NCI-H748 (cell line): ENCODE data around the gene ZNF831.

ENCODE experiments used
- DNase-seq: peaks from one replicate; lab custom pipeline; 2025; ENCODE audit not compliant: unreplicated experiment; lab: John Stamatoyannopoulos, UW

The ZNF831 gene

DNA sequence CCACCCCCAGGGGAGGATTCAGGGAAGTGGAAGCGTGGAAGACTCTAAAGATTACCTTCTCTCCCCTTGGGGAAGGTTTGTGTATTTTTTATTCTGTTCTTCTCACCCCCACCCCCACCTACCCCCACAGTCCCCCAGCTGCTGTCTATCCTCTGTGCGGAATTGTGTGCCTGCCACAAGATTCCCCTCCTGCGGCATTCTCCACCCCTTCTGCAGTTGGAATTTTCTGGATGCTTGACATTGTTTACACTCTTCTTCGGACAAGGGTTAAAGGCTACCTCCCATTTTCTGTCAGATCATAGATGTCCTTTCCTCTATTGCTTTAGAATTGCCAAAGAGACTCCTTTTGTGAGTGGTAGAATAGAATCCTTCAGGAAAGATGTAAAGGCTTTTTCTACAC is 76.4 kb downstream of the ZNF831 start:
- DNase-seq = no peak

DNA sequence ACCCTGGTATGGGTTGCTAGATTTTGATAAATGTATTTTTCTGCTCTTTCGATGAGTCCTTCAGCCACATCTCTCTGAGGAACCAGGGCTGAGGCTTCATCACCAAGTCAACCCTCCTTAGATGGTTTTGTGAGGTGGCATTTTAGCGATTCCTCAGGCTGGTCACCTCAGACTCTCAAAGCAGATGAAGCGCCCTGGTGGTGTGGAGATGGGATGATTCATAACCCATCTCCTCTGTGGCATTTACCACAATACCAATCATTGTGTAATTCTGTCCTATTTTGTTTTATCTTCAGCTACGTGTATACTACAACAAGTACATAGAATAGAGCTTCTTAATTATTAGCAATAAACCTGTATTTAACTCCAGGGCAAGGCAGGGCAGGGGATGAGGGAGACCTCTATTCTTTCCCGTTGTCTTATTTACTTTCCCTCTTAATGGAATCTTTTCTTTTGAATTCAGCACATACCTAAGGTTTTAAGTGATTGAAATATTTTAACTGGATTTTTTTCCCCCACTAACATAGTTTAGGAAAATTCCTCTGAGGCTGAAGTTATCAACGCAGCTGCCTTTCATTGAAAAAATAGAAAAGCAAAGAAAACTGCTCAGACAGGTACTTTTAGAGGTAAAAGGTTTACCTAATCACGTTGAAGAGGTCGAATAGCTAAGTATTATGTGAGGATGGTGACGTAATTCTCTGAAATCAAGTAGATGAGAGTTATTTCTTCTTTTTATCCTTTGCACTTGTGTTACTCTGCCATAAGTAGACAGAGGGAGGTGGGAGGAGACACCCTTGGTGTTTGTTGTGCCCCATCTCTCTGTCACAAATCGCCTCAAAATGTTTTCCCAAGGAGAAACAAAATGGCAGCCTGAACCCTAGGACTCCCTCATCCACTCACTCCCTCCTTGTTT is 79.3 kb downstream of the ZNF831 start:
- no peak for DNase-seq

DNA sequence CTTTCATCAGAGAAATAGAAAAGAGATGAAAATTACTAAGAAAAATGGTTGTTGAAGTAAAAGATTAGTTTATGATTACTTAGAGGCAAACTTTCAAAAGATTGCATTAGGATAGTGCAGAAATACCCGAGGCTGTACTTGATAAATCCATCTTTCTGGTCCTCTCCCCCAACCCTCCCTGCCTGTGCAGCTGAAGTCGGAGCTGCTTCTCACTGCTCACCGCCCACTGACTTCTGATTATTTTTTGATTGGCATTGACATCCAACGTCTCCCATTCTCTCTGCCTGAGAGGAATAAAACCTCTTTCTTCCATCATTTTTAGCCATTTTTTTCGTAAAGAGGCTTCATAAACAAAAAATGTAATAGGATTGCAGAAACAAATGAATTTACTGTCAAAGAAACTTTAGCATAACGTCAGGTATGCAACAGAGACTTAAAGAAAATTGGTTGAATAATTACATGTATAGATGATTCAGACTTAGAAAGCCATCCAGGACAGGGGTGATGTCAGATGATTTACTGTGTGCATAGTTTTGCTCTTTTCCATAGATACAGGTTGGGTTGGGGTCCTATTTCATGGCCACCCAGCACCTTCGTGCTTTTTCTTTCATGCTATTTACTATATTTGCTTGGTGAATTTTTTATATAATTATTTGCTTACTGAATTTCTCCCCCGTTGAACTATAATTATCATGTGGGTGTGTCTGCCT is 83.2 kb downstream of the ZNF831 start:
- DNase-seq = peak; percentile 30

DNA sequence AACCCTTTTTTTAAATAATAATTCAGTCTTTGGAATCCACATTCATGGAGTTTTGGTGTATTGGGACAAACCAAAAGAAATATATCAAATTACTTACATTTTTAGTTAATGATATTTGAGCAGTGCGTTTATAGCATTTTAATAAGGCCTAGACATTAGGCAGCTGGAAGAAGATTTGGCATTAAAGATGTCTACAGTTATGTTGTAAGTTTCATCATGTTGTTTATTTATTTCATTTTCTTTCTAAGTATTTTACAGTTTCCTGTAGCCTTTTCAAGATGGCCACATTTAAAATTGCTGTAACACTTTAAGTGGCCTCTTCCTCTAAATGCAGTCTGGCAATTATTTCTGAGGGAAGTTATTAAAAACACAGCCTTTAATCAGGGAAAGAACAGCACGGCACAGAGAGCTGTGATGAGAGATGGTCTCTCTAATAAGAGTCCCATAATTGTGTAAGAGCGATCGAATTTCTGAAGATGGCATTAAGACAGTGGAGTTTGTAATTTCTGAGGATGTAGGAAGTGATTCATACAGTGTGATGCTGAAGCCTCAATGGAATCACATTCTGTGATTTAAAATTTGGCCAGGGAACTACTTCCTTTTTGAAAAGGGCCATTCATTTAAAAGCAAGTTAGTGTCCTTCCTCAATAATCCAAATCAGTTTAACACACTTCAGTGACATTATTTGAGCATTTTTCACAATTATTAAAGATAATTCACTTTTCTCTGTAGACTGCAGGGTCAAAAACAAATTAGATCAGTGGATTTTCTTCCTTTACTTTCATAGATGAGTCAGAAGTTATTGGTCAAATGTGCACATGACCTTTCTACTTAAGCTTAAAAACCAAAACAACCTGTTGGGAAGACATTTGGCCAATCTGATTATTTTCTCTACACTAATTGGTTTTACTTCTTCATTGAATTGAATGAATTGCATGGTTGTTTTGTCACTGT is 84.4 kb downstream of the ZNF831 start:
- DNase-seq = peak; percentile 14

DNA sequence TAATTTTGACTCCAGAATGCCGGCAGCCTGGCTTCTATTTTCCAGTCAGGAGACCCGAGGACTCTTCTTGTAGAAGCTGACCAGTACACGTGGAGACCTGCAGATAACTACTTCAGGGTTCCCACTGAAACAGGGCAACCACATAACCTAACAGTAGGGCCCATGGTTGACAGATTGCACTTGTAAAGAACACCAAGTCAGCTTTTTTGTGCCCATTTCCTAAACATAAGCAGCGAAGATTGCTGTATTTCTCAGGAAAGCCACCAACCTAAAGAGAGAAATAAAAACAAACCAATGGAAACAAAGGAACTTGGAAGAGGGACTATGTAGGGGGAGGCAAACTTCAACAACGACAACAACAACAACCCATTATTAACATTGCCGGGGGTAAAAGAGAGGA is 86.7 kb downstream of the ZNF831 start:
- no peak for DNase-seq

DNA sequence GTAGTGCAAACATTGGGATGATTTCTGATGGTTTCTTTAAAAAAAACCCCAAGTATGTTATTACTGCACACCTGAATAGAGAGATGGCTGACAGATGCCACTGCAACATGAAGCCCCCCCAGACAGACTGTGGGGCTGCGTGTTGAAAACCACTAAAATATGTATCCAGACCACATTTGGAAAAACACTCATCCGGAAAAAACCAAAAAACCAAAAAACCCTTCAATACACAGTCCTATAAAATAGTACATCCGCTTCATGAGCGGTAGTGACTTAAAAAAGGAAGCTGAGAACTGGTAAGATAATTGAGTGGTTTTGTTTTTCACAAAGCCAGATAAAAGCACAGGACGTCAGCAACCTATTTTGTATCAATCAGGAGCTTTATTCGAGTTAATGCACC is 89.7 kb downstream of the ZNF831 start:
- no peak for DNase-seq

DNA sequence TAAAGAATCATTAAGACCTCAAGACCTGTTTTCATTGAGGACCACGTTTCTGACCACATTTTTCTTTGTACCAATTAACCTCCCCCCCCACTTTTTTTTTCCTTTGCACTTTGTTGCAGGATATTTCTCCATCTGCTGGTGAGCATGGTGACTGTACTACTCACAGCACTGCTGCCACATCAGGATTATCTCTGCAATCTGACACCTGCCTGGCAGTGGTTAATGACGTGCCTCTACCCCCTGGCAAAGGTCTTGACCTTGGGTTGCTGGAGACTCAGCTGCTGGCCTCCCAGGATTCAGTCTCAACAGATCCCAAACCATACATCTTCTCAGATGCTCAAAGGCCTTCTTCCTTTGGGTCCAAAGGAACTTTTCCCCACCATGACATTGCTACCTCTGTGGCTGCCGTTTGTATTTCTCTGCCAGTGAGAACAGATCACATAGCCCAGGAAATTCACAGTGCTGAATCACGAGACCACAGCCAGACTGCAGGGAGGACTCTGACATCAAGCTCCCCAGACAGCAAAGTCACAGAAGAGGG is 90.2 kb downstream of the ZNF831 start:
- peak; percentile 33 for DNase-seq

DNA sequence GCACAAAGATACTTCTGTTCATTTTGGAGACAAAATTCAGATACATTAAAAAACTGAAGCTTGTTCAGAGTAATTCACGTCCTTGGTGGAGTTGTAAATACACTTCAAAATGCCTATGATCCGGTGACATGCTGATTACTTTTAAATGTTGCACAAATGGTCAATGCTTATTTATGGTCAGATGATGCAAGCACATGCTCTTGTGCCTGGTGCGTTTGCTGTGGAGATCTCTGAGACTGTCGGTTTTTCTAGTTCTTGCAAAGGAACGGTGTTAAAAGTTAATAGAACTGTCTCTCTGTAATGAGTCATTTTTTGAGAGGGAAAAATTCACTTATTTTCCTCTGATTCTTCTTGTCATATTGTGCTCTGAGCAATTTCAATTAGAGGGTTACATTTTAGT is 91.6 kb downstream of the ZNF831 start:
- DNase-seq = no peak

DNA sequence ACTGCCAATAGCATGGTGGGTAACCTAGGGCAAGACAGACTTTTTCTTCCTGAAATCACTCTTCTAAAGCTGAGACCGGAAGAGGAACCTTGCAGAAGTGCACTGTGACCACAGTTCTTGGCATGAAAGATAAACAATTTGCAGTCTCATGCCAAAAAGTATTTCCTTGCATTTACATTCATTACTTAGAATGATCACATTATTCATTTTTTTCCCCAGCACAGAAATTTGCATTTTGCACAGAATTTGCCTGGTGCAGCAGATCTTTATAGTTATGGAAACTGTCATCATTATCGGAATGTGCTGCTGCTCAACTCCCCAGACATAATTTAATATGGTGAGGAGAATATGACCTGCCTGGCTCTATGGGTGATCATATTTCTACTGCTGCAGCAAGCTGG is 94.6 kb downstream of the ZNF831 start:
- no peak for DNase-seq

DNA sequence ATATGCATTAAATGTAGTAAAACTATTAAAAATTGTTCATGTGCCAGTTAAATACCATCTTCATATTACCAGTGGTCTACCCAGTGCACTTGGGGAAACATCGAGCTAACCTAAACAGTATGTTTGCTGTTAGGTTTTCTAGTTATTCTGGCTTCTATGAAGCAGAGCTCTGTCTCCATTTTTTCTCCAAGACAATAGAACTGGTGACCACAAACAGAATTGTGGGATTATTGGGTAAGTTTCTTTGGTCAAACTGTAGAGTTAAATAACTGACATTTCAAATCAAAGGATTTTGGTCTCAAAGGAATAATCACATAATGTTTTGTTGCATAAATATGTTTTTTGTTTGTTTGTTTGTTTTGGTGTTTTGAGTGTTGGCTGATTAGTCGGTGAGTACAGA is 96.3 kb downstream of the ZNF831 start:
- no peak for DNase-seq

DNA sequence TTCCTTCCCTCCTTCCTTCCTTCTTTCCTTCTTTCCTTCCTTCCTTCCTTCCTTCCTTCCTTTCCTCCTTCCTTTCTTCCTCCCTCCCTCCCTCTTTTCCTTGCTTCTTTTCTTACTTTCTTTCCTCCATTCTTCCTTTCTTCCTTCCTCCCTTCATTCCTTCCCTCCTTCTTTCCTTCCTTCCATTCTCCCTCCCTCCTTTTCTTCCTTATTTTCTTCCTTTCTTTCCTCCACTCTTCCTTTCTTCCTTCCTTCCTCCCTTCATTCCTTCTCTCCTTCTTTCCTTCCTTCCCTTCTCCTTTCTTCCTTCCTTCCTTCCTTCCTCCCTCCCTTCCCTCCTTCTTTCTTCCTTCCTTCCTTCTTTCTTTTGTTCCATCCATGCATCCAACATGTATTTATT is 101.7 kb downstream of the ZNF831 start:
- no peak for DNase-seq

DNA sequence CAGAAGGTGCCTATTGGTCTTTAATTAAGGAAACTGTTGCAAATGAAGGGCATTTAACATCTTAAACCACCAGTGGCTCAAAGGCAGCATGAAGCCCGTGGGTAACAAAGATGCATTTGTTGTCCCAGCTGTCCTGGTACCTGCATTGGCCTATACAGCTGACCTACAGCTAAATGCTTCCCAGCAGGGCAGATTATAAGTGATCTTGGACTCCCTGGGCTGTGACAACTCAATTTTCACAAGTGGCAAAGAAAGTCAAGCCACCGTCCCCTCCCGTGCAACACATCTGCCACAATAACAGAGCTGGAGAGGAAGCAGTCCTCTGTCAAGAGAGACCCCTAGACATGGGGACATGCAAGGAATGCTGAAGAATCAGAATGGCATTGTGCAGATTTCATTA is 105.2 kb downstream of the ZNF831 start:
- peak; percentile 38 for DNase-seq

DNA sequence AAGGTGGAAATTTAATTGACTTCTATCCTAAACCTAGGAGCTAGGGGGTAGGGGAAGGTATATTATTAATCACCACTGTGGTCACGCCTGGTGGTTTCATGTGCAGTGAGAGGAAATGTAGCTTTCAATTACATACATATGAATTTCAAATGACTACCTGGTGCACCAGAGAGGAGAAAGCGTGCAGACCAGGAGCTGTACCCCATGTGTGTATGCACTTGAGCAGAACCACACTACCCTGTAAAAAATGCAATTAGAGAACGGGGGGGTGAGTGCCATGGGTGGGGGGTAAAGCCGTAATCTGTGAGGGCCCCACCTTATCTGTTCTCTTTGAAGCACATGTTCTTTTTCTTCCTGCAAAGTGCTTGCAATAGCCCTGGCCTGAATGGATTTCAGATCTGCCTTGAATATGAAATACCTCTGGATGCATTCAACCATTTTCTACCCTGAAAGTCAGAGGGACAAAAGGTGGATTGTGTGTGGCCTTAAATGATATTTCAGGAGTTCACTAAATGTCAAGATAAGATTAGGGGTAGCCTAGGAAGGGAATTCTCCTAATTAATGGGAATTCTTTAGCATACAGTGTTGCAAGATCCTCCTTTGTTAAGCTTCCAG is 105.9 kb downstream of the ZNF831 start:
- DNase-seq = no peak

DNA sequence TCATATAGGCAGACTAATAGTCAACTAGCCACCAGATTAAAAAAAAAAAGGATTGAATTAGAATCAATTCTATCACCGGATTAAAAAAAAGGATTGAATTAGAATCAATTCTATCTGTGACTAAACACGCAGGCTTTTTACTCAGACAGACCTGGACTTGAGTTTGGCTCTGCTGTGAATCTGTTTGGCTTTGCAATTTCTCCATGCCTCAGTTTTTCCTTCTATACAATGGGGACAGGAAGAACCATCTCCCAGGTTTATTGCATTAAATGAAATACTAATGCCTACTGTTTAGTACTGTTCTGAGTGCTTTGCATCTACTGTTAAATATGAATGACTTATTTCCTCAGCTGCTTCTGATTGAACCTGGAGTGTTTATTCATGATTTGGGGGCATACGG is 106.8 kb downstream of the ZNF831 start:
- no peak for DNase-seq

DNA sequence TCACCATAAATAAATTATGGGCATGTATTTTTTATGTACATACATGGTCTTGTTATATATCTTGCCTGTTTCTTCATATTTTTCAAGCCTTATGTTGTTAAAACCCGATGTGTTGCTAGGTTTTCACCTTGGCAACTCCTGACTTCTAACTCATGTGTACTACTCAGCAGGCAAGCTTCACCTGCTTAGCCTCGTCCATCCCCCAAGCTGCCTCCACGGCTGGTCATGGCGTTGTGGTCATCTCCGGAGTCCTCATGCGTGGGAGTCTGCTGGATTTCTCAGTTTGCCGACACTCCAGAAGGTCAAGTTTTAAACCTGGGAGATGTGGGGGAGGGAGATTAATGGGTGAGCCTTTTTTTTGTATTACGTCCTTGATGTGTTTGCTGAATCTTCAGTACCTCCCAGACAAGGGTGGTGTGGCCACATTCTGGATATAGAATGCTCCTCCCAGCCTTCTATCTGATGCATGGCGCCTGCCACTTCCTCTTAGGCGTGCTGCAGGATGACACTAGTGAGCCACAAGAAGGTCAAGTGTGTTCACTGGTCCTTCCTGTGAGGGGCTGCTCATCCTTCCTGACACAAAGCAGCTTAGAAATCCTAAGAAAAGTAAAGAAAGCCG is 110.2 kb downstream of the ZNF831 start:
- no peak for DNase-seq

DNA sequence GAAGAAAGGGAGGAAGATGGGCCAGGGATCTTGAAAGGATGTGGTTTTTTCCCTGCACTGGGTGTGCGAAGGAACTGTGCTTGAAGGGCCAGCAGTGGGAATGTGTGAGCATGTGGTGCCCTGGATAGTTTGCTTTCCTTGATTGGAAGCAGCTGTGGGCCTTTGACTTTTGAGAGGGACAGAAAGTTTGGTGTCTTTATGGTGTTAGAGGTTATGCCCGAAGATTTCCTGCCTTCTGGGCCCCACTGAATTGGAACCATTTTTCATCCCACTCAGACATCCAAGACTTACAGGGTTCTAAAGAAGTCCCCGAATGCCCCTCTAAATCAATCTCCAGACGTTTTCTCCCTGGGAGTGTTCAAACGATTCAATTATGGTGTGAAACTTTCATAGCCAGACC is 113.3 kb downstream of the ZNF831 start:
- no peak for DNase-seq

DNA sequence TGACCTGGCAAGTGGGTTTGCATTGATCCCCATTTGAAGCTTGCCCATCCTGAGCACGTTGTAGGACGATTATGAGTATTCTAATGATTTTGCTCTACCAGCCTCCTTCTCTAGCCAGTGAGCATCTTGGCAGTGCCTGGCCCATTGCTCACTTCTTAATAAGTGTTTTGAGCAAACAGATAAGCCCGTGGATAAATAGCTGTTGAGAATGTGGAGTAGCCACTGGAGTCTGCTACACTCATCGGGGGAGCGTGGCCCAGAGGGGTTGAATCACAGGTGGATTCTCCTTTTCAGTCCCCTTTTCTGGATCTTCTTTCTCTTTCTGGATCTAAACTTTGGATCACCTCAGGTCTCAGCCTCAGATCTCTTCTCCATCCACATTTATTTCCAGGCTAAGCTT is 120.8 kb downstream of the ZNF831 start:
- DNase-seq = no peak

DNA sequence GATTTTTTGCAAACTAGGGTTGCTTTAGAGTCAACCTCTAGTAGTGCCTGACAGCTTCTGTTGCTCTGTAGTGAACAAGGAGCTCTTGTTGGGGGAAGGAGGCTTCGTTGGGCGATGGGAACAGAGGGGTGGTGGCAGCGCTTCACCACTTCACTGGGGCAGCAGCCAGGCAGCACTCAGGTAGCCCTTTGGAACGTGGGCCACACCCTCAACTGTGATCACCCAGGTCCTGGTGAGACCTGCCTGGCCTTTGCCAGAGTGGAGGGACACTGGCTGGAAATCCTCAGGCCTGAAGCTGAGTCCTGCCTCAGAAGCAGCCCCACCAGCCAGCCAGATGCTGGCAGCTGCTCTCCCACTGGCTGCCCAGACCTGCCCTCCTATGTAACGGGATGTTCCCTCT is 126.4 kb downstream of the ZNF831 start:
- DNase-seq = no peak

DNA sequence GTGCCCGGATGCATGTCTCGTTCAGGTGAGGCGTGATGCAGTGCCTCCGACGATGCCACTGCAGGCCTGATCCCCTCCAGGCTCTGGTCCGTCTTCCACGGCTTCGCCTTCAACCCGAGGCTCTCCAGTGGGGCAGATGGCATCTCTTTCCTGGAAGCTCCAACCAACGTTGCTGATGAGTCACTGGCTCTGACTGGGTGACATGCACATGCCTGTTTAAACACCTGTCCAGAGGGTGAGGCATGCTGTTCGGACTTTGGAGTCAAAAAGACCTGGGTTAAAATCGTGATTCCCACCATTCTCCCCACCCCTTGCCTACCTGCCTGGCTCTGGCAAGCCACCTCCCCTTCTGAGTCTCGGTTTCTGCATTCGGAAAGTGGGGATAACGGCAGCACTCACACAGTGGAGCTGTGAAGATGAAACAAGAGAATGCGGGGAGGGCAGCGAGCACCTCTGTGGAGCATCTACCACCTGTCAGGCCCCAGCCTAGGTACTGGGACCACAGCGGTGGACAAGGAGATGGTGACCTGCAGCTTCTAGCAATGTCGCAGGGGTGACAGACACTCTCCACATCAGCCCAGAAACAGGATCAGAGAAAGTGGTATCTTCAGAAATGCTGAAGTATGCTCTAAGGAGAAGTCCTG is 128.2 kb downstream of the ZNF831 start:
- no peak for DNase-seq

DNA sequence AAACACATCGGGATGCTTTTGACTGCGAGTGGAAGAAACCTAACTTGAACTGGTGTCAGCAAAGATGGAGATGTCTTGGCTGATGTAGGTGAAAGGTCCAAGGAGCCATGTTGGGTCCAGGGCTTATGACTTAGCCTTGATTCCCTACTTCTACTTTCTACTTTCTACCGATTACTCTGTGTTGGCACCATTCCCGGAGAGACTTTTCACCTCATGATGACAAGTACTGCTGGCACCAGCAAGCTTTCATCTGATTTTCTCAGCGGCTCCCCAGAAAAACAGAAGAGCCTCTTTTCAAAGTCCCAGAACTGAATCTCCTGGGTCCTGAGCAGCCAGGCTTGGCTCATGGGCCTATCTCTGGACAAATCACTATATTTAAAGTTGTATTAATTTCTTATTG is 131.9 kb downstream of the ZNF831 start:
- DNase-seq = no peak
